Adrenal gland (tissue), 5 donors: Measurements from ENCODE around the gene EWSR1.

ENCODE experiments used
- CTCF ChIP-seq, 6 experiments: fragments of 450-650 bp in 4 of 6; fragments of 200-600 bp in 2 of 6; sonication (generic) in 1 of 6; IDR thresholded peaks; 1 replicate in 5 of 6; 2 replicates in 1 of 6; pipeline versions ENCODE4 v1.5.1 to v1.8.0; 2016 to 2021; ENCODE audit warnings: antibody characterized with exemption in 6 of 6, mild to moderate bottlenecking in 2 of 6, moderate library complexity in 1 of 6
- POLR2A ChIP-seq, 2 donors: fragments of 450-650 bp; IDR thresholded peaks; one replicate each; pipeline ENCODE4 v1.6.1; 2017; ENCODE audit warnings: antibody characterized with exemption in 2 of 2, mild to moderate bottlenecking in 2 of 2, moderate library complexity in 1 of 2
- donor health status: DM: no; HTN: no; CAD: no.

GRCh38 chr22:29313576-29314466 lies 45.8 kb downstream of the EWSR1 start:
- TF ChIP-seq CTCF (IDR thresholded peaks at IDR 0.05) (no peak), POLR2A (IDR thresholded peaks at IDR 0.05) (no peak)
